Amniotic epithelial cell (primary cell): ENCODE results near the gene CENPQ.
"Not testable (repeated sequence)": the region's sequence is repeated elsewhere in the genome, so short reads cannot be mapped to it uniquely, and the experiment has no call there.

Experiments used
- DNase-seq: peaks from one replicate; pipeline ENCODE4 v3.0.0-alpha.2; 2010; ENCODE audit warnings: low read depth

Gene CENPQ

DNA sequence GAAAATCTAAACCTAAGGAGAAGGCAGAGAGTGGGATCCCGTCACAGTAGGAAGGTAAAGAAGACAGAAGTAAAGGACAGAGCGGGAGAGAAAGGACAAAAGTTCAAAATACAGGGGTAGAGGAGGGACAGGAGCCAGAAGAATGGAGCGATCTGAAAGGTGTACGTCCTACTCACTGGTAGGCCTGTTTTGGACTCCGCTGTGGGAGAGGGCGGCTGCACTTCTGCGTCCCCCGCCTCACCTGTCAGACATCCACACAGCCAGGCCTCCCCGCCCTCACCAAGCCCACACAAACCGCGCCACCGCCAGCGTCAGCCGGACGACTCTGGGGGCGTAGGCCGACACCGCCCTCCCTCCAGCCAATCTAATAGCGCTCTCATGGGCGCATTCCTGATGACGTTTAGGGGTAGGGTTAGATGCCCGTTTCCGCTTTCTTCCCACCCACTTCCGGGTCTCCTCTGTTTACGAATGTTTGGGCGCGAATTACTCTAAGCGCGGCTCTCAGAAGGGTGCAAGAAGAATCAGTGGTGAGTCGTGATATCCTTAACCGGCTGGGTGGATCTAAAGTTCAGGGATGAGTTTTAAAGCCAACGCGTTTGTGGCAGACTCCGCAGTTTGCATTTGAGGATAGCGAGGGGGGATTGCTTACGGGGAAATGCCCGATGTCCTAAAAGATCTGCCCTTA is at the start of gene CENPQ, which contains the start of gene MMUT:
TSS of gene CENPQ (plus strand) at position 444 of the 685 bp plus-strand sequence. CDS start 6,807 bp downstream, outside the sequence.
TSS of gene MMUT (minus strand) at position 327 of the 685 bp plus-strand sequence. CDS start 3,787 bp downstream, outside the sequence.
- peak; percentile 94 for DNase-seq

DNA sequence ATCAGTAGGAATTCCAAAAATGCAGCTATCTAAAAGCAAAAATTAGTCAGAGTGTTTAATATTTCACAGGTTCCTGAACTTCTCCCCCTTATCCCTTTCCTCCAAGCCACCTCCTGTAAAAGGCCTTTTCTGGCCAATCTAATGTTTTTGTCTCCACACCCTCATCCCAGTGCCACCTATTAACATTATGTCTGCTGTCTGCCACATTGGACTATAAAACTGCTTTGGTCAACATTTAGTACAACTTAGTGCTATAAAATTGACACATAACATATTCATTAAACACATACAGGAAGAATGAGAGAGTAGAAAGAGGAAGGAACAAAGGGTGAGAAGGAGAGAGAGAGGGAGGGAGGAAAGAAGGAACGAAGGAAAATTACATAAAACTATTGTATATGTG is 47.8 kb upstream of the CENPQ start:
- no peak for DNase-seq

- no peak for DNase-seq
These were observed 47.0 kb upstream of the CENPQ start for GRCh38 chr6:49416195-49416594.

DNA sequence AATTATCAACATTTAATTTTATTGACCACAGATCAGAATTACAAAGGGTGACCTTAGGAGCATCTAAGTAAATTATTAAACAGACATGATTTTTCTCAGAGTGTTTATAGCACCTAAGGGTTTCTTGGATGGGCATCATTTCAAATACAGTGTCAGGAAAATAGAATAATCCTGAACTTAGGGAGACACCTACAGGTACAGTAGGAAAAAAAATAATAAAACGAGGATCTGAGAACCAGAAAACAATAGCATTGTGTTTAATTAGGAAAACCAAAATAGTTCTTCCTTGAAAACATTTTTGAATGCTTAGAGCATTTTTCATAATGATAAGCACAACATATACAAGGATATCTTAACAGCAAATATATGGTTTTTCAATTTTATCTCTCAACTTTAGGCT is 39.4 kb upstream of the CENPQ start:
- DNase-seq, result peak; percentile 24

- peak; percentile 12 for DNase-seq
These were observed 33.0 kb upstream of the CENPQ start for GRCh38 chr6:49430187-49430586.

- no peak for DNase-seq
These were observed 32.3 kb upstream of the CENPQ start for GRCh38 chr6:49430866-49431265.

DNA sequence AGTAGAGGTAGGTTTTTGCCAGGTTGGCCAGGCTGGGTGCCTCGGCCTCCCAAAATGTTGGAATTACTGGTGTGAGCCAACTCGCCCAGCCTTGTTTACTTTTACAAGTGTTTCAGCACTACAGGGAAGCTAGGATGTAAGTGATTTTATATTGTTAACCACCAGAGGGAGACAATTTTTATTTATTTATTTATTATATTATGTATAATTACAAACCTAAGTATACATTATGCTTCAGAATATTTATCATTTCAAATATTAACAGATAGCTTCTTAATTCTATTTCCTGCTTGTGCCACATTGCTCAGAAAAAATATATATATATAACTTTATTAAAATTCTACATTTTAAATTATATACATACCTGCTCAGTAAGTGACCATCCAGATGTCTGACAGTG is 9.9 kb upstream of the CENPQ start:
- no peak for DNase-seq

GRCh38 chr6:49454787-49455709 is 8.1 kb upstream of the CENPQ start:
- no peak for DNase-seq

- peak; percentile 17 for DNase-seq
These were observed 5.4 kb upstream of the CENPQ start for GRCh38 chr6:49457771-49458170.

DNA sequence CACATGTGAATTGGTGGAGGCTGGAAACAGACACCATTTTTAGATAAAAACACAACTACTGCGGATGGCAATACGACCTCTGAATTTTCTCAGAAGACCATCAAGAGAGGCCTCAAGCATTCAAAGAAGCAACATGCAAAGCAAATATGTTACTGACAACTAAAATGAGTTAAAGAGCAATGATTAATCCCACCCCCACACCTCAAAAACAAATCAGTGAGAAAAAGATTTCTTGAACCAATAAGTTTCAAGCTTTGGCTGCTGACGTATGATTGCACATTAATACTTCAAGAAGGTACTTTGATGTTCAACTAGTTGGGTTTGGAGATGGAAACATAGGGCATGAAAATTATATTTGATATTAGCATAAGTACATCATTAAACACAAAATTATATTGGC is 1.1 kb upstream of the CENPQ start:
- DNase-seq, result peak; percentile 13

DNA sequence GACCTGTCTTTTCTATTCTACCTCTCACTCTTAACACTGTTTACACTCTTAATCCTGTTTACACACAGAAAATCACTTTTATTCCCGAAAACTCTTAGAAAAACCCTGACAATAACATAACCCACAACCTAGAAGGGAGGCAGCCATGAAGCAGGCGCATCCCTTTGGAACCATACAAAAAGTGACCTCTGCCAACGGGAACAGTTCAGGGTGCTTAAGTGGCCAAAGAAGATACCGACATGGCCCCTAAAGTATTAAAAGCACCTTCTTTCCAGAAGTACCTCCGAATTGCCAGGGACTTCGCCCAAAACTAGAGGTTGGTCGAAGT is 607 bp upstream of the CENPQ start:
- no peak for DNase-seq

DNA sequence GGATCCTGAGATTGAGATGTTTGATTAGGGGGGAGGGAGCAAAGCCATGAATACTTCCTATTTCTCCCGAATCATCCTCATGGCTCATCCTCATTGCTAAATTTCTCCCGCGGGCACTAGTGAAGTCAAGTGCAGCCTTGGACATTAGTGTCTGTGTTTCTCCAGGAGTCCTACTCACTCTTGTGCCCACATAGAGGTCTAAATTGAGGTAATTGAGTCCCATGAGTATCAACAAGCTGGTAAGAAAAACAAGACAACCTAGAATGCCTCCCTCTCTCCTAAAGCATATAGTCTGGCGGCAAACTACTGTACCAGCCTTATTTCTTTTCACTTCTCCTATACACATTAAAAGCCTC is 420 bp downstream of the CENPQ start:
- DNase-seq, result no peak

- DNase-seq, result no peak
These were observed 1.5 kb downstream of the CENPQ start for GRCh38 chr6:49464691-49465090.

DNA sequence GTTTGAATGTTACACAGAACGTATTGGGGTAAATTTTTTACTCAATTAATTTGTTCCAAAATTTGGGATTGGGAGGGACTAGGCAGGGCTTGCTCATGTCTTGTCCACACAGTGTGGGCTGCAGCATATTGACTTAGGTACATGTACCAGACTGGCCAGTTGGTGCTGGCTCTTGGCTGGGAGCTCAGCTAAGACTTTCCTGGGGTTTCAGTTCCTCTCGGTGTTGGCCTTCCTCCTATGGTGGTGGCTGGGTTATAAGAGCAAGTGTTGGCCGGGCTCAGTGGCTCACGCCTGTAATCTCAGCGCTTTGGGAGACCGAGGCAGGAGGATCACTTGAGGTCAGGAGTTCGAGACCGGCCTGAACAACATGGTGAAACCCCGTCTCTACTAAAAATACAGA is 4.9 kb downstream of the CENPQ start:
- DNase-seq, result no peak

DNA sequence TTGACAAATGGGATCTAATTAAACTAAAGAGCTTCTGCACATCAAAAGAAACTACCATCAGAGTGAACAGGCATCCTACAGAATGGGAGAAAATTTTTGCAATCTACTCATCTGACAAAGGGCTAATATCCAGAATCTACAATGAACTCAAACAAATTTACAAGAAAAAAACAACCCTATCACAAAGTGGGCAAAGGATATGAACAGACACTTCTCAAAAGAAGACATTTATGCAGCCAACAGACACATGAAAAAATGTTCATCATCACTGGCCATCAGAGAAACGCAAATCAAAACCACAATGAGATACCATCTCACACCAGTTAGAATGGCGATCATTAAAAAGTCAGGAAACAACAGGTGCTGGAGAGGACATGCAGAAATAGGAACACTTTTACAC is 13.4 kb downstream of the CENPQ start:
- DNase-seq, result not testable (repeated sequence)

DNA sequence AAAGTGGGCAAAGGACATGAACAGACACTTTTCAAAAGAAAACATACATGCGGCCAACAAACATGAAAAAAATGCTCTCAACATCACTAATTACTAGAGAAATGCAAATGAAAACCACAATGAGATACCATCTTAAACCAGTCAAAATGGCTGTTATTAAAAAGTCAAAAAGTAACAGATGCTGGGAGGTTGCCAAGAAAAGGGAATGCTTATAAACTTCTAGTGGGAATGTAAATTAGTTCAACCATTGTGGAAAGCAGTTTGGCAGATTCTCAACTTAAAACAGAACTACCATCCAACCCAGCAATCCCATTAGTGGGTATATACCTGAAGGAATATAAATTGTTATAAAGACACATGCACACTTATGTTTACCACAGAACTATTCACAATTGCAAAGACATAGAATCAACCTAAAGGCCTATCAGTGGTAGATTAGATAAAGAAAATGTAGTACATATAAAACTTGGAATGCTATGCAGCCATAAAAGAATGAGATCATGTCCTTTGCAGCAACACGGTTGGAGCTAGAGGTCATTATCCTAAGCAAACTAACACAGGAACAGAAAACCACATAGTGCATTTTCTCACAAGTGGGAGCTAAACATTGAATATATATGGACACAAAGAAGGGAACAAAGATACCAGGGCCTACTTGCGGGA is 16.3 kb downstream of the CENPQ start:
- peak; percentile 25 for DNase-seq

DNA sequence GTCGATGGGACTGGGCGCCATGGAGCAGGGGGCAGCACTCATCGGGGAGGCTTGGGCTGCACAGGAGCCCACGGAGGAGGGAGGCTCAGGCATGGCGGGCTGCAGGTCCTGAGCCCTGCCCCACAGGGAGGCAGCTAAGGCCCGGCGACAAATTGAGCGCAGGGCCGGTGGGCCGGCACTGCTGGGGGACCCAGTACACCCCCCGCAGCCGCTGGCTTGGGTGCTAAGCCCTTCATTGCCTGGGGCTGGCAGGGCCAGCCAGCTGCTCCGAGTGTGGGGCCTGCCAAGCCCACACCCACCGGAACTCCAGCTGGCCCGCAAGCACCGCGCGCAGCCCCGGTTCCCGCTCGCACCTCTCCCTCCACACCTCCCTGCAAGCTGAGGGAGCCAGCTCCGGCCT is 18.7 kb downstream of the CENPQ start:
- not testable (repeated sequence) for DNase-seq

DNA sequence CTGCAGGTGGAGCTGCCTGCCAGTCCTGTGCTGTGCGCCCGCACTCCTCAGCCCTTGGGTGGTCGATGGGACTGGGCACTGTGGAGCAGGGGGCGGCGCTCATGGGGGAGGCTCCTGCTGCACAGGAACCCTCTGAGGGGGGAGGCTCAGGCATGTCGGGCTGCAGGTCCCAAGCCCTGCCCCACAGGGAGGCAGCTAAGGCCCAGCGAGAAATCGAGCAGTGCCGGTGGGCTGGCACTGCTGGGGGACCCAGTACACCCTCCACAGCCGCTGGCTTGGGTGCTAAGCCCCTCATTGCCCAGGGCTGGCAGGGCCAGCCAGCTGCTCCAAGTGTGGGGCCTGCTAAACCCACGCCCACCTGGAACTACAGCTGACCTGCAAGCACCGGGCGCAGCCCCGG is 20.2 kb downstream of the CENPQ start:
- DNase-seq, result not testable (repeated sequence)

GRCh38 chr6:49490633-49491032 is 27.5 kb downstream of the CENPQ start:
- DNase-seq, result no peak

DNA sequence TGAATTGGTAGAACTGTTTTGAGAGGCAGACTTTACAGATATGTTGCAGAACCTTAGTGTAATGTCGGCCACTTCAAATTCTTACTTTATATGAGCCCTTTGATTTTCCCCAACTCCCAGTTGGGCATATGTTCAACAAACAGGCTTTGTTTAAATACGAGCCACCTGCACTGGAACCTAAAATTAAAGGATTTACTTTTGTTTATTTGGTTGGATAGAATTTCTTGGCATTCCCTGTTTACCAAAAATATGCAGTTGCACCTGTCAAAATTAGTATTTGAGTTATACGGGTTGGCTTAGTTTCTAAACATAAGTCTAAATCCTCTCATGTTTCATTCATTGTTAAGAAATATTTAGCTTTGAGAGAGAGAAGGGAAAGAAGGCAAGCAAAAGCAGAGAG is 34.1 kb downstream of the CENPQ start:
- no peak for DNase-seq

DNA sequence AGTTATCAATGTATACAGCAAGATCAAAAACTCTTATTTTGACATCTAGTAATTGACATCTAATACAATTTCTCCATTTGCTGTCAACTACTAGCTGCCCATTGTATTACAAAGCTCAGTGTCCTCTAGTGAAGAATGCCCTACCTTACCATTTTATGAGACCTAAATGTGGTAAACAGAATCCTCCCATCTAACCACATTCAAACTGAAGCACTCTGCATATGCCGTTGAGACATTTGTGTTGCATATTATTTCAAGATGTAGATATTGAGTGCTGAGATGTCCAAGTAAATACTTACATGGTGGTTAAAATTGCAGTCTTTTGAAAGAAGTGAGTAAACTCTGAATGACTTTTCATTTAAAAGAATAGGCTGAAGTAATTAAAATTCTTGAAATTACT is 36.0 kb downstream of the CENPQ start:
- DNase-seq, result no peak

DNA sequence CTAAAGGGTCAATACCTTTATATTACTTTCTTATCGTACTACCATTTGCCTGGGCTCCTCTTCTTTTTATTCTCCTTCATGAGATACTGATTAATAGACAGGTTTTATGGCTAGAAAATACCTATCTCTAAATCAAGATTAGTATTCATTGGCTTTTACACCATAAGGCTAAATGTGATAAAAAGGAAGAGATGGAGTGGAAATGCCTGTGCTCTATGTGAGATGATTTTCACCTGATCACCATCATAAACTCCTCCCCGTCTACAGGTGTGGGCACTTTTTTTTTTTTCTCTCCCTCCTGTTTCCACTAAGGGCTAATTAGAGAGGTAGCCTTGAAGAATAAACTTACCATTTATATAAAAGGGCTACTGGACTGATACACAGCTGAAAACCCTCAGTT is 36.5 kb downstream of the CENPQ start, which contains the start of gene GLYATL3:
TSS of gene GLYATL3 (plus strand) at position 301 of the 400 bp plus-strand sequence. CDS start 12,068 bp downstream, outside the sequence.
- no peak for DNase-seq

GRCh38 chr6:49504666-49505065 is 41.5 kb downstream of the CENPQ start:
- DNase-seq, result no peak
